GM23248 (cell line): ENCODE results near the gene CACNG3.

ENCODE experiments used
- EZH2 ChIP-seq: fragments of 200-600 bp; sonication (generic); IDR thresholded peaks from 2 replicates; pipeline ENCODE4 v1.6.1; 2018; ENCODE audit warnings: antibody characterized with exemption, mild to moderate bottlenecking; ENCODE audit not compliant: insufficient read depth, poor library complexity, severe bottlenecking
- EZH2phosphoT487 ChIP-seq: fragments of 200-600 bp; sonication (generic); IDR thresholded peaks from 2 replicates; pipeline ENCODE4 v1.6.1; 2018; ENCODE audit warnings: antibody characterized with exemption, moderate library complexity, mild to moderate bottlenecking, low read depth; ENCODE audit not compliant: insufficient read depth

DNA sequence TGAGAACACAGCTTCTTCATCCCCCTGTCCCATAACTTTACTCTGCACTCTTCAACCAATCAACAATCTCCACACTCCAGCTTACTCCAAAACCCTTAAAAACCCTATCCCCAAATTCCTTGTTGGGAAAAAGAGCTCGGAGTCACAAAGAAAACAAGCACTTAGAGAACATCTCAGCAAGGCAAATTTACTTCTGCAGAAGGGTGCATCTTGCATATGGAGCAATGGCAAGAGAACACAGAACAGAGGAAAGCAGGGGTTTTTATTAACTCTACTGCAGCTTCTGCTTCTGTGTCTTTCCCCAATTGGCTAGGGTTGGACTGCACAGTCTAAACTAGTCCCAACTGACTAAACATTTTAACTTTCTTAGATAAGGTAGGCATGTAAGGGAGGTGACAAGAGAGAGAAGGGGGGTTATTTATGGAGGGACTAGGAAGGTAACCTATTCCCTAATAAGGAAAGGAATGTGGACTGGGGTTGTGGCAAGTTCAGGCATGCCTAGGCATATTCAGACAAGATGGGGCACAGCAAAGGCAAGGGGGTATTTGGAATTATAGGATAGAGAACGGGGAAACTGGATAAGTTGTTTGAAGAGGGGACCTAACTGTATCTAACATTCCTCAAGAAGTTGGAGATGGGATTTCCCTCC is 125.5 kb downstream of the CACNG3 start:
- no peak for TF ChIP-seq EZH2
- no peak for TF ChIP-seq EZH2phosphoT487
